HEK293T (cell line): ENCODE data around the gene LINC00632.
"Not testable (repeated sequence)": the region's sequence is repeated elsewhere in the genome, so short reads cannot be mapped to it uniquely, and the experiment has no call there.

Experiments
- CTCF ChIA-PET: fragments of 350-600 bp; formaldehyde crosslinking; extraction: SDS; loops from one replicate; lab custom pipeline; 2021; ENCODE audit warnings: antibody characterized with exemption, inconsistent platforms; lab: Yijun Ruan, JAX
- POLR2A ChIA-PET: fragments of 350-600 bp; formaldehyde crosslinking; extraction: SDS; loops from one replicate; lab custom pipeline; 2020; ENCODE audit warnings: antibody characterized with exemption, inconsistent platforms; lab: Yijun Ruan, JAX
- DNase-seq: peaks from one replicate; pipeline ENCODE4 v3.0.0; 2012; ENCODE audit warnings: mixed read lengths; ENCODE audit errors: extremely low spot score
- ARNT ChIP-seq: fragments of 450-650 bp; IDR thresholded peaks from 2 replicates; pipeline ENCODE4 v1.6.1; 2017; ENCODE audit warnings: mild to moderate bottlenecking
- BHLHE40 ChIP-seq: fragments of 450-650 bp; IDR thresholded peaks from 2 replicates; pipeline ENCODE4 v1.6.1; 2016; ENCODE audit warnings: mild to moderate bottlenecking, moderate library complexity, borderline replicate concordance
- CTBP1 ChIP-seq: fragments of 450-650 bp; IDR thresholded peaks from 2 replicates; pipeline ENCODE4 v1.6.1; 2016; ENCODE audit warnings: borderline replicate concordance
- ELF4 ChIP-seq: fragments of 450-650 bp; IDR thresholded peaks from 2 replicates; pipeline ENCODE4 v1.6.1; 2017; ENCODE audit warnings: antibody characterized with exemption
- FOXA1 ChIP-seq: fragments of 450-650 bp; IDR thresholded peaks from 2 replicates; pipeline ENCODE4 v1.6.1; 2016; ENCODE audit warnings: mild to moderate bottlenecking
- FOXK2 ChIP-seq: fragments of 450-650 bp; IDR thresholded peaks from 2 replicates; pipeline ENCODE4 v1.6.1; 2016; ENCODE audit warnings: mild to moderate bottlenecking
- FOXM1 ChIP-seq: fragments of 450-650 bp; IDR thresholded peaks from 2 replicates; pipeline ENCODE4 v1.6.1; 2017; ENCODE audit warnings: mild to moderate bottlenecking, borderline replicate concordance
- HDGF ChIP-seq: fragments of 450-650 bp; IDR thresholded peaks from 2 replicates; pipeline ENCODE4 v1.6.1; 2017; ENCODE audit warnings: antibody characterized with exemption, borderline replicate concordance
- L3MBTL2 ChIP-seq: fragments of 450-650 bp; conservative IDR thresholded peaks from 2 replicates; pipeline ENCODE4 v1.6.1; 2016; ENCODE audit warnings: mild to moderate bottlenecking
- LEF1 ChIP-seq: fragments of 450-650 bp; IDR thresholded peaks from 2 replicates; pipeline ENCODE4 v1.6.1; 2017; ENCODE audit warnings: mild to moderate bottlenecking, borderline replicate concordance
- NFRKB ChIP-seq: fragments of 450-650 bp; IDR thresholded peaks from 2 replicates; pipeline ENCODE4 v1.6.1; 2016; ENCODE audit warnings: mild to moderate bottlenecking, moderate library complexity
- PKNOX1 ChIP-seq: fragments of 450-650 bp; IDR thresholded peaks from 2 replicates; pipeline ENCODE4 v1.6.1; 2016
- SP1 ChIP-seq: fragments of 450-650 bp; IDR thresholded peaks from 2 replicates; pipeline ENCODE4 v1.6.1; 2017
- SUZ12 ChIP-seq: fragments of 450-650 bp; IDR thresholded peaks from 2 replicates; pipeline ENCODE4 v1.6.1; 2016; ENCODE audit warnings: mild to moderate bottlenecking
- TARDBP ChIP-seq: fragments of 450-650 bp; IDR thresholded peaks from 2 replicates; pipeline ENCODE4 v1.6.1; 2016
- ZNF384 ChIP-seq: fragments of 450-650 bp; IDR thresholded peaks from 2 replicates; pipeline ENCODE4 v1.6.1; 2016

Gene LINC00632

GRCh38 chrX:140709421-140709846 lies at the start of gene LINC00632:
Gene LINC00632, plus strand, starts transcription at chrX:140709759.
- CTCF ChIA-PET = interaction anchor here (0.6 kb wide), 1 partner anchor 659 kb away, joined by 3 read pairs; no protein-coding TSS in a partner anchor
- POLR2A ChIA-PET = interaction anchor here (1.7 kb wide), 1 partner anchor 9 kb away, joined by 3 read pairs; no protein-coding TSS in a partner anchor
- TF ChIP-seq ELF4 = peak; percentile 24; the same call in 1 of the 2 replicates
- peak; percentile 79 for TF ChIP-seq BHLHE40
- no peak for TF ChIP-seq PKNOX1
- no peak for TF ChIP-seq FOXK2
- TF ChIP-seq CTBP1 = no peak
- 0 out of 2 replicates have a peak, but pooled peaks have one; percentile 66 for TF ChIP-seq FOXM1
- TF ChIP-seq SUZ12 = no peak
- TF ChIP-seq TARDBP = no peak
- TF ChIP-seq NFRKB = no peak
- no peak for TF ChIP-seq LEF1
- TF ChIP-seq ARNT = no peak
- TF ChIP-seq ZNF384 = peak; percentile 96
- no peak for TF ChIP-seq SP1
- no peak for TF ChIP-seq HDGF
- no peak for TF ChIP-seq L3MBTL2
- TF ChIP-seq FOXA1 = no peak
- peak; percentile 22 for DNase-seq

- ChIA-PET CTCF (no interaction called here), POLR2A (no interaction called here)
- TF ChIP-seq TARDBP (no peak), NFRKB (no peak), ZNF384 (no peak), FOXM1 (no peak), FOXK2 (no peak), CTBP1 (no peak), LEF1 (no peak), ARNT (no peak), HDGF (no peak), SP1 (no peak), BHLHE40 (no peak), ELF4 (no peak), PKNOX1 (no peak)
- DNase-seq = no peak
Measured at GRCh38 chrX:140661643-140662042, 47.9 kb upstream of the LINC00632 start.

- TF ChIP-seq TARDBP (no peak), FOXK2 (no peak)
- CTCF ChIA-PET = interaction anchor here (0.6 to 1.1 kb wide), 5 partner anchors 9 to 761 kb away, joined by 3 to 6 read pairs (median 3); no protein-coding TSS in a partner anchor
- DNase-seq = peak; percentile 23
- POLR2A ChIA-PET = no interaction called here
Measured at GRCh38 chrX:140664939-140665338, 44.6 kb upstream of the LINC00632 start.

- CTCF ChIA-PET = interaction anchor here (0.6 kb wide), 2 partner anchors 28 to 165 kb away, joined by 3 read pairs; no protein-coding TSS in a partner anchor
- DNase-seq = no peak
- POLR2A ChIA-PET = no interaction called here
Measured at GRCh38 chrX:140672840-140673731, 36.5 kb upstream of the LINC00632 start.

GRCh38 chrX:140687706-140688105 lies 21.9 kb upstream of the LINC00632 start:
- no peak for TF ChIP-seq BHLHE40
- TF ChIP-seq FOXM1 = no peak
- TF ChIP-seq SP1 = no peak
- no peak for TF ChIP-seq NFRKB
- TF ChIP-seq L3MBTL2 = no peak
- no peak for TF ChIP-seq TARDBP
- no peak for TF ChIP-seq SUZ12
- TF ChIP-seq CTBP1 = no peak
- TF ChIP-seq ZNF384 = no peak
- no peak for TF ChIP-seq FOXA1
- TF ChIP-seq ELF4 = no peak
- no peak for TF ChIP-seq FOXK2
- TF ChIP-seq ARNT = no peak
- TF ChIP-seq LEF1 = no peak
- no peak for TF ChIP-seq PKNOX1
- no peak for TF ChIP-seq HDGF
- ChIA-PET POLR2A (no interaction called here), CTCF (no interaction called here)
- no peak for DNase-seq

More at GRCh38 chrX:140672840-140673731, 36.5 kb upstream of the LINC00632 start:
- TF ChIP-seq LEF1 (no peak), SUZ12 (no peak), PKNOX1 (no peak), TARDBP (no peak), ELF4 (no peak), HDGF (no peak), FOXK2 (no peak), BHLHE40 (no peak), FOXA1 (no peak), L3MBTL2 (no peak), NFRKB (no peak)

GRCh38 chrX:140691596-140691995 lies 18.0 kb upstream of the LINC00632 start:
- POLR2A ChIA-PET, DNase-seq, CTCF ChIA-PET: not testable (repeated sequence)
